ENCODE measurements around the gene PICK1. TPM values are rescaled to one million over a fixed set of nuclear protein-coding genes. Genes with fewer than 3 reads are reported as not detected.

PICK1 gene
- total RNA-seq, 1 experiment from 2014 or later: 35.7 TPM

DNA sequence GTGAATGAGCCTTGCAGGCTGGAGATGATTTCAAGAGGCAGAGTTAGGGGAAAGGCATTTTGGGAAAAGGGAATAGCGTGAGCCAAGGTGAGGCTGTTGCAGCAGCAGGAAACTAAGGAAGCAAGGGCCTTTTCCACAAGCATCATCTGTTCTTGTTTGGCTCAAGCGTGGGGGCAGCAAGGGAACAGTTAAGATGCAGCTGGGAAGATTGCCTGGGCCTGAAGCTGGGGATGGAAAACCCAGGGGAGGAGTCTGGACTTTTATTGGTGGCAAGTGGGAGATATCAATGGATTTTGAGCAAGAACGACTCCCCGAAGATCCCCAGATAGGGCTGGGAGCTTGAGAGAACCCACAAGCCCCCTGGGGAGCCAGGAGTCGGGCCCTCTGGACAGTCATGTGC, 27.3 kb upstream of the PICK1 start:
- no peak overlapping the region for H2BK15ac ChIP-seq (ENCODE audit: low read depth, low read length)
- H3K9ac ChIP-seq (ENCODE audit: extremely low read depth, insufficient read length, low read length): no peak overlapping the region
- no peak overlapping the region for H2BK5ac ChIP-seq (ENCODE audit: insufficient read length, low read length)
- H4K8ac ChIP-seq (replicated peaks; ENCODE audit: insufficient read length, low read depth, low read length): no peak overlapping the region
- no peak overlapping the region for H3K18ac ChIP-seq (ENCODE audit: insufficient read length, low read depth, low read length)
- DNase-seq: no peak
- H3K4ac ChIP-seq (ENCODE audit: low read depth, low read length): no peak overlapping the region
- no peaks in the 10 kb centered on the region for H3K79me2 ChIP-seq (ENCODE audit: insufficient read depth, low read length)
- peaks cover 21 to 35% of the 10 kb centered on the region in 2 experiments for H3K4me1 Mint-ChIP-seq
- no peaks in the 10 kb centered on the region for H3K9me3 Mint-ChIP-seq
- H3K27me3 ChIP-seq (ENCODE audit: insufficient read depth, low read length): no peaks in the 10 kb centered on the region
- H3K4me1 ChIP-seq (ENCODE audit: insufficient read depth, low read length): peaks cover under 1% of the 10 kb centered on the region; the same call in 1 of the 2 replicates
- no peak overlapping the region for H4K91ac ChIP-seq (ENCODE audit: insufficient read length, low read depth, low read length)
- no peaks in the 10 kb centered on the region for H4K20me1 ChIP-seq (ENCODE audit: control insufficient read depth, insufficient read depth, insufficient read length)
- no peak overlapping the region for H3K27ac ChIP-seq (ENCODE audit: insufficient read length, low read depth, low read length)
- H2AK5ac ChIP-seq (ENCODE audit: insufficient read length, low read length): no peak overlapping the region
- H3K79me1 ChIP-seq (ENCODE audit: insufficient read depth, low read depth, low read length, poor library complexity, severe bottlenecking): no peaks in the 10 kb centered on the region
- H2AFZ ChIP-seq (ENCODE audit: low read length): no peak overlapping the region
- no peak overlapping the region for H3K23ac ChIP-seq (ENCODE audit: insufficient read length, low read depth, low read length)
- H3K27ac Mint-ChIP-seq: no peak overlapping the region
- H3K9me3 ChIP-seq (ENCODE audit: control insufficient read depth, low read depth, low read length): no peaks in the 10 kb centered on the region
- H3K36me3 Mint-ChIP-seq (ENCODE audit: insufficient read depth in 1 of 3, low read depth in 3 of 3): no peaks in the 10 kb centered on the region
- H3K4me2 ChIP-seq (ENCODE audit: insufficient read depth, insufficient read length, low read length): no peak overlapping the region
- H3K4me3 Mint-ChIP-seq: no peak overlapping the region
- WGBS (ENCODE audit: extremely low coverage, insufficient read length, low lambda C conversion rate): no CpG with 5 or more reads among the region's 5 CpGs
- no peak overlapping the region for H3T11ph ChIP-seq (ENCODE audit: low read length)
- H3K14ac ChIP-seq (ENCODE audit: insufficient read depth, low read length): no peak overlapping the region
- no peak overlapping the region for H4K5ac ChIP-seq (ENCODE audit: insufficient read length, low read depth, low read length)
- H2BK12ac ChIP-seq (ENCODE audit: insufficient read length, low read depth, low read length): no peak overlapping the region
- H2BK120ac ChIP-seq (ENCODE audit: low read depth, low read length, poor library complexity, severe bottlenecking): no peak overlapping the region
- H3K27me3 Mint-ChIP-seq (ENCODE audit: low read depth): peaks cover 28% of the 10 kb centered on the region
- TF ChIP-seq CTCF (conservative IDR thresholded peaks at IDR 0.05): no peak
- H3K23me2 ChIP-seq (ENCODE audit: insufficient read length, low read depth, low read length, poor library complexity, severe bottlenecking): no peaks in the 10 kb centered on the region
- no peak overlapping the region for H2BK20ac ChIP-seq (ENCODE audit: low read depth, low read length, poor library complexity, severe bottlenecking)
- H3K56ac ChIP-seq (ENCODE audit: insufficient read length, low read depth, low read length): no peak overlapping the region
